Upper lobe of right lung (tissue), 1 donor: ENCODE measurements around the gene PUSL1. TPM values are rescaled to one million over a fixed set of nuclear protein-coding genes. Genes with fewer than 3 reads are reported as not detected.
A peak's percentile ranks its signal among the peaks of the same experiment; 100 is the strongest.
"Not testable (repeated sequence)": the region's sequence is repeated elsewhere in the genome, so short reads cannot be mapped to it uniquely, and the experiment has no call there.

Experiments used
- ATAC-seq: fragments of 200-7000 bp; cut with Tn5 transposase; one replicate; pipeline ENCODE4 v1.9.1; 2020; ENCODE audit warnings: mild to moderate bottlenecking, moderate library complexity
- DNase-seq: peaks from one replicate; pipeline ENCODE4 v3.0.0-alpha.2; 2020
- H3K27ac ChIP-seq: fragments of 200-600 bp; one replicate; pipeline ENCODE4 v1.8.0; 2022
- H3K27me3 ChIP-seq: fragments of 200-600 bp; one replicate; pipeline ENCODE4 v1.8.0; 2022; ENCODE audit warnings: mild to moderate bottlenecking
- H3K36me3 ChIP-seq: fragments of 200-600 bp; one replicate; pipeline ENCODE4 v1.8.0; 2022
- H3K4me1 ChIP-seq: fragments of 200-600 bp; one replicate; pipeline ENCODE4 v1.8.0; 2022
- H3K4me3 ChIP-seq: fragments of 200-600 bp; one replicate; pipeline ENCODE4 v1.8.0; 2022; ENCODE audit warnings: mild to moderate bottlenecking
- H3K9me3 ChIP-seq: fragments of 200-600 bp; one replicate; pipeline ENCODE4 v1.8.0; 2022
- intact Hi-C: fragments of 100-400 bp; cut with DNase I; formaldehyde crosslinking; loops from one replicate; pipeline ENCODE4 v1.11.0; 2022
- total RNA-seq: library from RNA; stranded (reverse); fragmentation: NEBNext Ultra II Directional; extraction: Animal tissue kit (Norgen Biotek cat#: 25700); gene quantifications from one replicate; pipeline ENCODE4 v1.2.1, GENCODE V29; 2021
- TF ChIP-seq, protein P1 (sequence below): fragments of 200-600 bp; IDR thresholded peaks from one replicate; pipeline ENCODE4 v1.8.0; 2022; ENCODE audit warnings: antibody characterized with exemption
- donor health status: DM: no; HTN: yes; CAD: no; lungs with severe emphysema.

Gene PUSL1
- total RNA-seq, 1 donor from 2014 or later = 14.2 TPM

GRCh38 chr1:1314678-1315335 is 6.4 kb downstream of the PUSL1 start:
- H3K27ac ChIP-seq = no peak overlapping the region
- no peaks in the 10 kb centered on the region for H3K9me3 ChIP-seq
- peaks cover 9% of the 10 kb centered on the region for H3K4me1 ChIP-seq
- intact Hi-C loops = no loop called here
- no peak overlapping the region for H3K4me3 ChIP-seq
- H3K27me3 ChIP-seq = no peaks in the 10 kb centered on the region
- DNase-seq (no peak), ATAC-seq (no peak)
- peaks cover 64% of the 10 kb centered on the region for H3K36me3 ChIP-seq
- TF ChIP-seq, protein P1, sequence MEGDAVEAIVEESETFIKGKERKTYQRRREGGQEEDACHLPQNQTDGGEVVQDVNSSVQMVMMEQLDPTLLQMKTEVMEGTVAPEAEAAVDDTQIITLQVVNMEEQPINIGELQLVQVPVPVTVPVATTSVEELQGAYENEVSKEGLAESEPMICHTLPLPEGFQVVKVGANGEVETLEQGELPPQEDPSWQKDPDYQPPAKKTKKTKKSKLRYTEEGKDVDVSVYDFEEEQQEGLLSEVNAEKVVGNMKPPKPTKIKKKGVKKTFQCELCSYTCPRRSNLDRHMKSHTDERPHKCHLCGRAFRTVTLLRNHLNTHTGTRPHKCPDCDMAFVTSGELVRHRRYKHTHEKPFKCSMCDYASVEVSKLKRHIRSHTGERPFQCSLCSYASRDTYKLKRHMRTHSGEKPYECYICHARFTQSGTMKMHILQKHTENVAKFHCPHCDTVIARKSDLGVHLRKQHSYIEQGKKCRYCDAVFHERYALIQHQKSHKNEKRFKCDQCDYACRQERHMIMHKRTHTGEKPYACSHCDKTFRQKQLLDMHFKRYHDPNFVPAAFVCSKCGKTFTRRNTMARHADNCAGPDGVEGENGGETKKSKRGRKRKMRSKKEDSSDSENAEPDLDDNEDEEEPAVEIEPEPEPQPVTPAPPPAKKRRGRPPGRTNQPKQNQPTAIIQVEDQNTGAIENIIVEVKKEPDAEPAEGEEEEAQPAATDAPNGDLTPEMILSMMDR = no peak

GRCh38 chr1:1315435-1315954 is 7.1 kb downstream of the PUSL1 start:
- intact Hi-C loops = no loop called here
- Histone ChIP-seq H3K27me3 (no peaks in the 10 kb centered on the region), H3K4me3 (no peak overlapping the region), H3K4me1 (peaks cover 7% of the 10 kb centered on the region), H3K36me3 (peaks cover 64% of the 10 kb centered on the region), H3K9me3 (no peaks in the 10 kb centered on the region), H3K27ac (no peak overlapping the region)
- DNase-seq (no peak), ATAC-seq (no peak)
- TF ChIP-seq, protein P1 = no peak

- DNase-seq, H3K4me3 ChIP-seq, H3K27ac ChIP-seq, intact Hi-C loops, H3K9me3 ChIP-seq, H3K27me3 ChIP-seq, ATAC-seq: not testable (repeated sequence)
- H3K36me3 ChIP-seq = peaks cover 60% of the 10 kb centered on the region
- peaks cover 12% of the 10 kb centered on the region for H3K4me1 ChIP-seq
Measured at GRCh38 chr1:1316199-1316598, 7.8 kb downstream of the PUSL1 start.

DNA sequence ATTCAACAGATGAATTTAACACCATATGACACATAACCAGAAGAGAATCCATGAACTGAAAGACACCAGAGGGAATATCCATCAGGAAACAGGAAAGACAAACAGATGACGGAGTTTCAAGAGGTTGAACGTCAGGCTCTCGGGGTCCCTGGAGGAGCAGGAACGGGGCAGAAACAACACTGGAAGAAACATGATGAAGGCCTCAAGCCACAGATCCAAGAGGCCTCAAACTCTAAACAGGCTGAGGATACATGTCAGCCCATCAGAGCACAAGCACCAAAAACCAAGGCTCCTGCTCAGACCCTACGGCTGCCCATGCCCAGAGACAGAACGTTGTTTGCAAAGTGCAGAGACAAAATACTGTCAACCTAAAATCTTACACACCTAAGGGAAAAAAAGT is 9.0 kb downstream of the PUSL1 start:
- no peak for ATAC-seq
- intact Hi-C loops = no loop called here
- TF ChIP-seq, protein P1 = no peak
- Histone ChIP-seq H3K27me3 (no peaks in the 10 kb centered on the region), H3K9me3 (no peaks in the 10 kb centered on the region), H3K36me3 (peaks cover 49% of the 10 kb centered on the region), H3K4me3 (no peak overlapping the region), H3K27ac (peak overlapping the region; percentile 72), H3K4me1 (peaks cover 15% of the 10 kb centered on the region)
- DNase-seq = no peak

- H3K27me3 ChIP-seq = no peaks in the 10 kb centered on the region
- intact Hi-C loops = no loop called here
- H3K36me3 ChIP-seq = peaks cover 41% of the 10 kb centered on the region
- H3K4me3 ChIP-seq = no peak overlapping the region
- ATAC-seq (peak; percentile 75), DNase-seq (peak; percentile 87)
- TF ChIP-seq, protein P1 = no peak
- H3K27ac ChIP-seq = peak overlapping the region; percentile 72
- peaks cover 19% of the 10 kb centered on the region for H3K4me1 ChIP-seq
- no peaks in the 10 kb centered on the region for H3K9me3 ChIP-seq
Measured at GRCh38 chr1:1318131-1318652, 9.8 kb downstream of the PUSL1 start.

DNA sequence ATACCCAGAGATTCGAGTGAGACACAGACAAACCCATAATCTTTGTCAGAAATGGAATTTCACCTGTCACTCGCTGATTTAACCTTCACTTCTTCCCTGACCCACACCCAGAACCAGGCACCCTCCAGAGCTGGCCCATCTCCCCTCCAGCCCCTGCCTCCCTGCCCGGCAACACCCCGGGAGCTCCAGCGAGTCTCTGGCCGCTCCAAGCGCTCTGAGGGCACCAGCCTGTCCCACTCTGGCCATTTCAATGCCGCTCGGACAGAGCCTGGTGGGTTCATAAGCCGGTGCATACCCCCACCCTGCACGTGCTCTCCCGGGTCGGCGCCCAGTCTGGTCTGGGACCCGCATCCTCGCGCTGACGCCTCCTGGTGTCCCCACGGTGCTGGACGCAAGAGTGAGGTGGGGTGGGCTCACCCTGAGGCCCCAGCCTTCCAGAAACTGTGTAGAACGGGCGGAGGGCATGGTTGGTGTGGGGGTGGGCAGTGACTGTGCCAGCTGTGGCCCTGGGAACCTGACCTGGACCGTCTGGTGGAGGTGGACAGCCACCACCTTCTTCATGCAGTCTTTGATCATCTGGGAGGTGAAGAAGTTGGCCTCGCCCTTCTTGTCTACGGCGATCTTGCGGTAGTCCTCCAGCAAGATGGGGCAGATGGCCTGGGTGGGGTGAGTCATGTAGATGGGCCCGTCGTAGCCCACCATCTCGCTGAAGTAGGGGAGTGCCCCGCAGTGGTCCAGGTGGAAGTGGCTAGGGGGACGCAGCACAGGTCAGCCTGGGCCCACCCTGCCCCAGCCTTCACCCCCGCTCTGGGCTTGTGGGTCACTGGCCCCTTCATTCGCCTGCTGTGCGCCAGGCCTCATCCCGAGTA is 10.6 kb downstream of the PUSL1 start:
- peaks cover 33% of the 10 kb centered on the region for H3K36me3 ChIP-seq
- peaks cover 24% of the 10 kb centered on the region for H3K4me1 ChIP-seq
- no peak overlapping the region for H3K4me3 ChIP-seq
- TF ChIP-seq, protein P1 = no peak
- H3K27ac ChIP-seq = peak overlapping the region; percentile 72
- ATAC-seq = no peak
- H3K27me3 ChIP-seq = no peaks in the 10 kb centered on the region
- no peaks in the 10 kb centered on the region for H3K9me3 ChIP-seq
- no peak for DNase-seq
- intact Hi-C loops = no loop called here
